ENCODE data around the gene PTPRM.

GRCh38 chr18:7645756-7646155 is 78.6 kb downstream of the PTPRM start:
- no peak for TF ChIP-seq POLR2AphosphoS5 (IDR thresholded peaks at IDR 0.05; ENCODE audit: low read depth, low read length)
- no peak for TF ChIP-seq POLR2A (IDR thresholded peaks at IDR 0.05; ENCODE audit: low read depth, low read length)
- no peak for TF ChIP-seq TAF1 (IDR thresholded peaks at IDR 0.05; ENCODE audit: borderline replicate concordance, low read depth, low read length)

Measured in GM12892 (cell line).